Stimulated activated naive CD4-positive, alpha-beta T cell (primary cell): ENCODE measurements around the gene PTCH1.

ENCODE experiments used
- DNase-seq, 6 experiments: peaks; one replicate each; lab custom pipeline; 2025; lab: John Stamatoyannopoulos, UW

The PTCH1 gene

GRCh38 chr9:95440447-95440846 lies 76.3 kb downstream of the PTCH1 start:
- no peak for DNase-seq

- DNase-seq = no peak
Measured at GRCh38 chr9:95438561-95439357, 78.0 kb downstream of the PTCH1 start.

GRCh38 chr9:95437559-95437958 lies 79.2 kb downstream of the PTCH1 start:
- no peak for DNase-seq

GRCh38 chr9:95436416-95436815 lies 80.4 kb downstream of the PTCH1 start:
- DNase-seq = no peak

- DNase-seq = peak in 2 of 6 experiments; percentile 8 to 20
Measured at GRCh38 chr9:95435074-95435728, 81.6 kb downstream of the PTCH1 start.

- no peak for DNase-seq
Measured at GRCh38 chr9:95434116-95435073, 82.4 kb downstream of the PTCH1 start.

GRCh38 chr9:95433096-95433819 lies 83.5 kb downstream of the PTCH1 start:
- no peak for DNase-seq

GRCh38 chr9:95431286-95431685 lies 85.5 kb downstream of the PTCH1 start:
- no peak for DNase-seq

- no peak for DNase-seq
Measured at GRCh38 chr9:95429948-95430620, 86.7 kb downstream of the PTCH1 start.

GRCh38 chr9:95429096-95429495 lies 87.7 kb downstream of the PTCH1 start:
- no peak for DNase-seq

- DNase-seq = no peak
Measured at GRCh38 chr9:95425910-95426551, 90.7 kb downstream of the PTCH1 start.

- DNase-seq = no peak
Measured at GRCh38 chr9:95422650-95423049, 94.1 kb downstream of the PTCH1 start.

GRCh38 chr9:95420518-95420917 lies 96.3 kb downstream of the PTCH1 start:
- no peak for DNase-seq

- no peak for DNase-seq
Measured at GRCh38 chr9:95419444-95419843, 97.3 kb downstream of the PTCH1 start.

GRCh38 chr9:95415158-95415557 lies 101.6 kb downstream of the PTCH1 start:
- DNase-seq = no peak

- no peak for DNase-seq
Measured at GRCh38 chr9:95413793-95414192, 103.0 kb downstream of the PTCH1 start.

GRCh38 chr9:95411054-95411892 lies 105.5 kb downstream of the PTCH1 start:
- DNase-seq = no peak

- DNase-seq = no peak
Measured at GRCh38 chr9:95409650-95410426, 106.9 kb downstream of the PTCH1 start.

- DNase-seq = no peak
Measured at GRCh38 chr9:95407524-95407923, 109.2 kb downstream of the PTCH1 start.
